ENCODE results near the gene WDR88. TPM values are rescaled to one million over a fixed set of nuclear protein-coding genes. Genes with fewer than 3 reads are reported as not detected.

Gene WDR88
- total and polyA plus RNA-seq, 9 donors: 0.79 TPM; not detected in 8

GRCh38 chr19:33194886-33195644, 63.2 kb downstream of the WDR88 start:
- Histone ChIP-seq H3K4me3 (peak overlapping the region; percentile 75), H3K27me3 (no peaks in the 10 kb centered on the region), H3K4me1 (ENCODE audit: insufficient read depth) (peaks cover 10% of the 10 kb centered on the region), H3K9me3 (no peaks in the 10 kb centered on the region), H3K36me3 (no peaks in the 10 kb centered on the region), H3K27ac (peak overlapping the region; percentile 43 to 97)
- DNase-seq: peak; percentile 76 to 85 (median 79)
- 0 to 1% (median 0%) methylated on average over 25 to 49 of the region's 49 CpGs for WGBS, 3 donors
- no peak for TF ChIP-seq EP300 (IDR thresholded peaks at IDR 0.05)
- TF ChIP-seq POLR2A (IDR thresholded peaks at IDR 0.05): no peak
- TF ChIP-seq CTCF (IDR thresholded peaks at IDR 0.05): no peak
- intact Hi-C loops (cut with DNase I): no loop called here

GRCh38 chr19:33195645-33196347, 63.9 kb downstream of the WDR88 start:
- intact Hi-C loops (cut with DNase I): no loop called here
- H3K36me3 ChIP-seq: no peaks in the 10 kb centered on the region
- 27 to 63% (median 34%) methylated on average over 14 to 17 of the region's 17 CpGs for WGBS, 3 donors

GRCh38 chr19:33196446-33197193, 64.7 kb downstream of the WDR88 start:
- H3K9me3 ChIP-seq: no peaks in the 10 kb centered on the region
- no peak for DNase-seq
- 84 to 87% (median 86%) methylated on average over 10 of the region's 10 CpGs for WGBS, 3 donors
- peaks cover 10% of the 10 kb centered on the region for H3K4me1 ChIP-seq (ENCODE audit: insufficient read depth)
- H3K27ac ChIP-seq: peak overlapping the region in 1 of 2 donors; percentile 97
- TF ChIP-seq EP300 (IDR thresholded peaks at IDR 0.05) (no peak), POLR2A (IDR thresholded peaks at IDR 0.05) (no peak), CTCF (IDR thresholded peaks at IDR 0.05) (no peak)
- H3K27me3 ChIP-seq: no peaks in the 10 kb centered on the region
- intact Hi-C loops (cut with DNase I): no loop called here
- H3K4me3 ChIP-seq: no peak overlapping the region
- no peaks in the 10 kb centered on the region for H3K36me3 ChIP-seq

More at GRCh38 chr19:33195645-33196347, 63.9 kb downstream of the WDR88 start:
- H3K4me3 ChIP-seq: peak overlapping the region; percentile 75
- H3K4me1 ChIP-seq (ENCODE audit: insufficient read depth): peaks cover 10% of the 10 kb centered on the region
- peak overlapping the region; percentile 43 to 97 for H3K27ac ChIP-seq
- DNase-seq: no peak
- TF ChIP-seq POLR2A (IDR thresholded peaks at IDR 0.05) (no peak), CTCF (IDR thresholded peaks at IDR 0.05) (no peak), EP300 (IDR thresholded peaks at IDR 0.05) (no peak)
- no peaks in the 10 kb centered on the region for H3K27me3 ChIP-seq
- no peaks in the 10 kb centered on the region for H3K9me3 ChIP-seq

GRCh38 chr19:33197591-33198000, 65.7 kb downstream of the WDR88 start:
- no peaks in the 10 kb centered on the region for H3K27me3 ChIP-seq
- no peaks in the 10 kb centered on the region for H3K9me3 ChIP-seq
- no peak overlapping the region for H3K4me3 ChIP-seq
- peaks cover 10% of the 10 kb centered on the region for H3K4me1 ChIP-seq (ENCODE audit: insufficient read depth)
- no peak overlapping the region for H3K27ac ChIP-seq
- intact Hi-C loops (cut with DNase I): no loop called here
- no peak for DNase-seq
- TF ChIP-seq CTCF (IDR thresholded peaks at IDR 0.05) (no peak), POLR2A (IDR thresholded peaks at IDR 0.05) (no peak), EP300 (IDR thresholded peaks at IDR 0.05) (no peak)
- no peaks in the 10 kb centered on the region for H3K36me3 ChIP-seq
- 86 to 88% (median 87%) methylated on average over 11 of the region's 11 CpGs for WGBS, 3 donors

Data from ovary (tissue), 9 donors.